HPDE6-E6E7 (cell line): ENCODE data around the gene USP26.
"Not testable (repeated sequence)": the region's sequence is repeated elsewhere in the genome, so short reads cannot be mapped to it uniquely, and the experiment has no call there.

ENCODE experiments used
- DNase-seq: peaks from one replicate; pipeline ENCODE4 v3.0.0; 2011; ENCODE audit warnings: missing footprints; ENCODE audit errors: extremely low spot score

USP26 gene

DNA sequence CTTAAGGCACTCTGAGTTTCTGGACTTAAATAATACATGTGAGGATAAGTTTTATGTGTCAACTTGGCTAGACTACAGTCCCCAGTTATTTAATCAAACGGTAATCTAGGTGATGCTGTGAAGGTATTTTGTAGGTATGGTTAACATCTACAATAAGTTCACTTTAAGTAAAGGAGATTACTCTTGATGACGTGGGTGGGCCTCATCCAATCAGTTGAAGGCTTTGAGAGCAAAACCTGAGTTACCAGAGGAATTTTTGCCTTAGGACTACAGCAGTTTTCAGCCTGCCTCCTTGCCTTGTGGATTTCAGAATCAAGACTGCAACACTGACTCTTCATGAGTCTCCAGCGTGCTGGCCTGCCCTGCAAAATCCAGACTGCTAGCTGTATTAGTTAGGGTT is 78.7 kb downstream of the USP26 start:
- no peak for DNase-seq

DNA sequence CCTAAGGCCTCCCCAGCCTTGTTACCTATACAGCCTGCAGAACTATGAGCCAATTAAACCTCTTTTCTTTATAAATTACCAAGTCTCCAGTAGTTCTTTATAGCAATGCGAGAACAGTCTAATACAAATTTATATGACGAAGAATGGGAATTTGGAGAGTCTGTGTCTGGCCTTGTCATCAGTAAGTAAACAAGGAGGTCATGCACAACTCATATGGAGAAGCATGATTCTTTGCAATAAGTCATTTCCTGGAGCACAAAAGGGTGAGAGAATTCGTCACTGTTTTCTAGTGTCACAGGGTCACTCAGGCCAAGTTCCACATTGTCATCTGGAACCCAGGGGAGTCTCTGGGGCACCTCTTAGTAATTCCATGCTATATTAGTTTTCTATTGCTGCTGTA is 89.5 kb downstream of the USP26 start:
- no peak for DNase-seq

- DNase-seq = no peak
Observed at GRCh38 chrX:133005616-133006015, 91.3 kb downstream of the USP26 start.

GRCh38 chrX:133005042-133005441 is 91.9 kb downstream of the USP26 start:
- no peak for DNase-seq

GRCh38 chrX:132999209-132999608 is 97.7 kb downstream of the USP26 start:
- DNase-seq = no peak

DNA sequence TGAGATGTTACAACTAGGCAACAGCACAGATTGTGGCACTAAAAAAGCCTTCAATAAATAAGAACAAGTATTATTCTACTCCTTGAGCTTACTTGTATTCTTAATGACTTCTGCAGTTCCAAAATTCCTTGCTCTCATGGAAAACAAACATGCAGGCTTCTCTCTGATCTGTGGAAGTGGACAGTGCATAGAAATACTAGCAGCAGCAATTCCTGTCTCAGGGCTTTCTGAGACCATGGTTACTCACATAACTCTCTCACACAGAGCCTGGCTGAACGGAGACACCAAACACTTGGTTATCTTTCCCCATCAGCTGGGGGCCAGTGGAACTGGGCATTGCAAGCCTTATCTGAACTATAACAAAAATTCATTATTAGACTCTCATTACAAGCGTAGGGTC is 106.1 kb downstream of the USP26 start:
- no peak for DNase-seq

GRCh38 chrX:132986556-132986955 is 110.4 kb downstream of the USP26 start:
- DNase-seq = no peak

DNA sequence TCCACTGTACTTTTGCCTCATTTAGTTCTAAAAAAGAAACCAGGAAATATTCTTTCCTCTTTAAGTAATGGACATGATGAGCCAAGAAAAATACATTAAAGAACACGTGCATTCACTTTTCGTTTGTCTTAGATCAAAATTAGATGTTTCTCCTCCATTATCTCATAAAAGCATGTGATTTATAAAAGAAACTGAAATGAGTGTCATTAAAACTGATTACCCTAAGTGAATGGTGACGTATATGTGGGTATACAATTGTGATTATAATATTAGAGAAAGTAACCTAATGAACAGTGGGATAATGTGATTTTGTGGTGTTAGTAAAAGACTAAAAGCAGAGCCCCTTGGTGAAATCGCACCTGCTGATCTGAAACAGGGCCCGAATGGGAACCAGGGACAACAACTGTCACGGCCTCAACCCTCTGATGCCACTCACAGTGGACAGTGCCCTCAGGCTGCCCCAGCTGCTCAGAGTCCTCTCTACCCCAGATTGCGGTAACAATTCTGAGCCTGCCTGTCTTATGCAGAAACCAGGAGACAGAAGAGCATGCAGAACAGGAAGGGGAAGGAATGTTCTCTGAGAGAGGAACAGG is 112.8 kb downstream of the USP26 start:
- DNase-seq = no peak

- DNase-seq = no peak
Observed at GRCh38 chrX:132983496-132983895, 113.4 kb downstream of the USP26 start.

DNA sequence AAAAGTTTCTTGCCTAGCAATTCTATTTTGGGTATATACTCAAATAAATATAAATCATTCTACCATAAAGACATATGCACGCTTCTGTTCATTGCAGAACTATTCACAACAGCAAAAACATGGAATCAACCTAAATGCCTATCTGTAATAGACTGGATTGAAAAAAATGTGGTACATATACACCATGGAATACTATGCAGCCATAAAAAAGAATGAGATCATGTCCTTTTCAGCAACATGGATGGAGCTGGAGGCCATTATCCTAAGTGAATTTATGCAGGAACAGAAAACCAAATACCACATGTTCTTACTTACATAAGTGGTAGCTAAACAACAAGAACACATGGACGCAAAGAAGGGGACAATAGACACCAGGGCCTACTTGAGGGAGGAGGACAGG is 116.9 kb downstream of the USP26 start:
- not testable (repeated sequence) for DNase-seq
